H1 (cell line): ENCODE data around the gene IL2RA. TPM values are rescaled to one million over a fixed set of nuclear protein-coding genes. Genes with fewer than 3 reads are reported as not detected.

Experiments used
- CTCF ChIA-PET: fragments of 300-600 bp; sonication (Branson Sonifier 250); formaldehyde crosslinking; loops from one replicate; lab custom pipeline; 2021; ENCODE audit not compliant: partially characterized antibody; lab: Charles Lee
- POLR2A ChIA-PET: fragments of 300-600 bp; sonication (Branson Sonifier 250); formaldehyde crosslinking; loops from one replicate; lab custom pipeline; 2021; ENCODE audit warnings: inconsistent platforms; ENCODE audit not compliant: partially characterized antibody; lab: Charles Lee
- DNase-seq, 2 experiments: peaks; one replicate each; pipeline versions ENCODE4 v3.0.0 to v3.0.0-alpha.2; 2010 to 2022; ENCODE audit warnings: low spot score in 2 of 2, low read depth in 1 of 2, mixed read lengths in 1 of 2
- FAIRE-seq: peaks from 2 replicates; lab custom pipeline; 2011; peaks lifted over from hg19 to GRCh38; lab: Jason Lieb, UNC
- H2AFZ ChIP-seq: 2 replicates; pipeline ENCODE4 v1.8.1; 2012; ENCODE audit warnings: low read length, inconsistent platforms
- H2AK5ac ChIP-seq: 2 replicates; pipeline ENCODE4 v1.6.1; 2013; ENCODE audit warnings: low read depth, low read length
- H2BK120ac ChIP-seq: replicated peaks from 2 replicates; pipeline ENCODE3; 2013; ENCODE audit warnings: low read depth, low read length, inconsistent platforms
- H2BK12ac ChIP-seq: 2 replicates; pipeline ENCODE4 v1.6.1; 2013; ENCODE audit warnings: low read depth, low read length
- H2BK15ac ChIP-seq: 2 replicates; pipeline ENCODE4 v1.6.1; 2013; ENCODE audit warnings: low read length
- H2BK20ac ChIP-seq: 2 replicates; pipeline ENCODE4 v1.6.1; 2013; ENCODE audit warnings: low read length
- H2BK5ac ChIP-seq: 2 replicates; pipeline ENCODE4 v1.6.1; 2013; ENCODE audit warnings: low read depth, low read length
- H3K14ac ChIP-seq: 2 replicates; pipeline ENCODE4 v1.6.1; 2013; ENCODE audit warnings: inconsistent platforms; ENCODE audit not compliant: insufficient read length
- H3K18ac ChIP-seq: 2 replicates; pipeline ENCODE4 v1.6.1; 2013; ENCODE audit warnings: low read length; ENCODE audit errors: extremely low read depth
- H3K23ac ChIP-seq: 2 replicates; pipeline ENCODE4 v1.6.1; 2013; ENCODE audit warnings: inconsistent platforms; ENCODE audit not compliant: insufficient read length
- H3K23me2 ChIP-seq: 2 replicates; pipeline ENCODE4 v1.6.1; 2013; ENCODE audit warnings: low read depth, low read length
- H3K27ac ChIP-seq: 2 replicates; pipeline ENCODE4 v1.6.1; 2011; ENCODE audit warnings: low read depth, low read length, inconsistent platforms
- H3K27me3 ChIP-seq, 4 experiments: replicated peaks in 1 of 4; 1 replicate in 1 of 4; 2 replicates in 3 of 4; pipeline versions ENCODE4 v1.6.1 to v1.8.1; 2011 to 2013; ENCODE audit warnings: low read length in 3 of 4, mild to moderate bottlenecking in 3 of 4, inconsistent platforms in 2 of 4, mixed read lengths in 2 of 4, moderate library complexity in 1 of 4; ENCODE audit not compliant: control insufficient read depth in 3 of 4, insufficient read depth in 3 of 4; ENCODE audit errors: extremely low read depth in 1 of 4
- H3K36me3 ChIP-seq, 4 experiments: 2 replicates each; pipeline versions ENCODE4 v1.6.1 to v1.8.1; 2011 to 2013; ENCODE audit warnings: mild to moderate bottlenecking in 4 of 4, low read length in 3 of 4, moderate library complexity in 2 of 4, control low read depth in 1 of 4, inconsistent platforms in 1 of 4; ENCODE audit not compliant: insufficient read depth in 4 of 4, control insufficient read depth in 2 of 4
- H3K4ac ChIP-seq: replicated peaks from 2 replicates; pipeline ENCODE3; 2013; ENCODE audit warnings: low read length, low read depth, mixed read lengths, inconsistent platforms; ENCODE audit not compliant: insufficient read length
- H3K4me1 ChIP-seq, 4 experiments: replicated peaks in 1 of 4; 1 replicate in 1 of 4; 2 replicates in 3 of 4; pipeline versions ENCODE4 v1.6.1 to v1.8.1; 2011 to 2013; ENCODE audit warnings: low read length in 3 of 4, inconsistent platforms in 2 of 4, mixed read lengths in 1 of 4; ENCODE audit not compliant: insufficient read depth in 4 of 4, control insufficient read depth in 3 of 4
- H3K4me2 ChIP-seq, 2 experiments: 2 replicates each; pipeline versions ENCODE4 v1.6.1 to v1.8.1; 2011 to 2013; ENCODE audit warnings: low read depth in 2 of 2, low read length in 2 of 2, control low read depth in 1 of 2, inconsistent platforms in 1 of 2, mild to moderate bottlenecking in 1 of 2; ENCODE audit not compliant: insufficient read depth in 1 of 2
- H3K4me3 ChIP-seq, 4 experiments: fragments of 200-600, 300-600 bp in 1 of 4; sonication (generic), shearing (Covaris generic), sonication (Bioruptor Twin) in 1 of 4; 2 replicates each; pipeline versions ENCODE4 v1.5.1 to v1.8.1; 2011 to 2016; ENCODE audit warnings: low read length in 4 of 4, low read depth in 3 of 4, control low read depth in 2 of 4, inconsistent platforms in 2 of 4, mild to moderate bottlenecking in 2 of 4, mixed read lengths in 1 of 4, moderate library complexity in 1 of 4; ENCODE audit not compliant: insufficient read depth in 2 of 4; ENCODE audit errors: extremely low read depth in 1 of 4
- H3K56ac ChIP-seq: replicated peaks from 2 replicates; pipeline ENCODE3; 2013; ENCODE audit warnings: low read depth, mild to moderate bottlenecking, mixed read lengths, low read length, inconsistent platforms; ENCODE audit not compliant: insufficient read length
- H3K79me1 ChIP-seq: 2 replicates; pipeline ENCODE4 v1.6.1; 2013; ENCODE audit warnings: low read depth, low read length, control low read depth
- H3K79me2 ChIP-seq, 2 experiments: 2 replicates each; pipeline versions ENCODE4 v1.6.1 to v1.8.1; 2012 to 2013; ENCODE audit warnings: low read length in 2 of 2, mild to moderate bottlenecking in 2 of 2, inconsistent platforms in 1 of 2; ENCODE audit not compliant: insufficient read depth in 2 of 2, control insufficient read depth in 1 of 2
- H3K9ac ChIP-seq, 4 experiments: replicated peaks in 1 of 4; 1 replicate in 1 of 4; 2 replicates in 3 of 4; pipeline versions ENCODE4 v1.6.1 to v1.8.1; 2011 to 2013; ENCODE audit warnings: low read depth in 3 of 4, low read length in 3 of 4, control low read depth in 2 of 4, mild to moderate bottlenecking in 2 of 4, moderate library complexity in 2 of 4, inconsistent platforms in 1 of 4; ENCODE audit errors: extremely low read depth in 1 of 4
- H3K9me3 ChIP-seq, 2 experiments: 2 replicates each; pipeline versions ENCODE4 v1.6.1 to v1.8.1; 2012 to 2013; ENCODE audit warnings: mild to moderate bottlenecking in 2 of 2, moderate library complexity in 2 of 2, control low read depth in 1 of 2, inconsistent platforms in 1 of 2, low read depth in 1 of 2, low read length in 1 of 2, mixed read lengths in 1 of 2; ENCODE audit not compliant: insufficient read depth in 2 of 2
- H4K20me1 ChIP-seq, 2 experiments: replicated peaks in 1 of 2; 2 replicates each; pipeline versions ENCODE3 to v1.8.1; 2011 to 2013; ENCODE audit warnings: inconsistent platforms in 2 of 2, low read length in 2 of 2, mild to moderate bottlenecking in 1 of 2; ENCODE audit not compliant: insufficient read depth in 2 of 2, control insufficient read depth in 1 of 2
- H4K5ac ChIP-seq: 2 replicates; pipeline ENCODE4 v1.6.1; 2013; ENCODE audit warnings: low read length, low read depth, mixed read lengths, inconsistent platforms; ENCODE audit not compliant: insufficient read length
- H4K8ac ChIP-seq: 2 replicates; pipeline ENCODE4 v1.8.0; 2013; ENCODE audit warnings: mild to moderate bottlenecking, moderate library complexity, low read length, inconsistent platforms; ENCODE audit not compliant: insufficient read depth; ENCODE audit errors: extremely low read depth
- H4K91ac ChIP-seq: replicated peaks from 2 replicates; pipeline ENCODE3; 2013; ENCODE audit warnings: low read length, mixed read lengths, inconsistent platforms; ENCODE audit not compliant: insufficient read length
- CBX5 ChIP-seq: fragments of 300-800, 300-1000 bp; sonication (generic); IDR thresholded peaks from 2 replicates; pipeline ENCODE4 v1.7.1; 2016; ENCODE audit warnings: antibody characterized with exemption, low read length, low read depth
- EGR1 ChIP-seq: IDR thresholded peaks from 2 replicates; pipeline ENCODE4 v1.6.1; 2011; ENCODE audit warnings: low read depth, low read length, borderline replicate concordance
- FOSL1 ChIP-seq: IDR thresholded peaks from 2 replicates; pipeline ENCODE4 v1.6.1; 2011; ENCODE audit warnings: mild to moderate bottlenecking, low read depth, low read length, moderate library complexity; ENCODE audit not compliant: insufficient read depth
- NANOG ChIP-seq: IDR thresholded peaks from 2 replicates; pipeline ENCODE4 v1.6.1; 2011; ENCODE audit warnings: low read length, low read depth, mild to moderate bottlenecking, inconsistent platforms; ENCODE audit not compliant: insufficient read depth, poor library complexity, severe bottlenecking
- PHF8 ChIP-seq: fragments of 200-600 bp; sonication (generic); conservative IDR thresholded peaks from 2 replicates; pipeline ENCODE4 v1.7.1; 2012; ENCODE audit warnings: low read depth, mild to moderate bottlenecking, inconsistent platforms, low read length, moderate library complexity
- POU5F1 ChIP-seq: IDR thresholded peaks from 2 replicates; pipeline ENCODE4 v1.6.1; 2011; ENCODE audit warnings: low read depth, mild to moderate bottlenecking, low read length, moderate library complexity
- RAD21 ChIP-seq, 2 experiments: IDR thresholded peaks in 1 of 2; conservative IDR thresholded peaks in 1 of 2; 2 replicates each; pipeline ENCODE4 v1.6.1; 2011; ENCODE audit warnings: low read depth in 2 of 2, low read length in 2 of 2, improper control_type of control experiment in 1 of 2, inconsistent platforms in 1 of 2, mild to moderate bottlenecking in 1 of 2, moderate library complexity in 1 of 2
- SIN3A ChIP-seq, 2 experiments: IDR thresholded peaks in 1 of 2; conservative IDR thresholded peaks in 1 of 2; 2 replicates each; pipeline ENCODE4 v1.6.1; 2011 to 2012; ENCODE audit warnings: low read length in 2 of 2, improper control_type of control experiment in 1 of 2, low read depth in 1 of 2, mild to moderate bottlenecking in 1 of 2
- SP2 ChIP-seq: IDR thresholded peaks from 2 replicates; pipeline ENCODE4 v1.6.1; 2012; ENCODE audit warnings: mild to moderate bottlenecking, low read length, inconsistent platforms
- SUZ12 ChIP-seq: fragments of 200-600 bp; sonication (generic); IDR thresholded peaks from 2 replicates; pipeline ENCODE4 v1.6.1; 2012; ENCODE audit warnings: mild to moderate bottlenecking, inconsistent platforms, low read length, moderate library complexity, mixed read lengths
- TAF7 ChIP-seq: optimal IDR thresholded peaks from 2 replicates; pipeline ENCODE3; 2011; ENCODE audit warnings: low read depth, mild to moderate bottlenecking, inconsistent platforms, low read length, moderate library complexity, borderline replicate concordance
- WGBS, 2 experiments: shearing (Covaris generic) in 1 of 2; methylation state at CpG; one replicate each; pipeline versions ENCODE4 v1.1.6 to v1.1.7; 2013 to 2015; ENCODE audit warnings: low lambda C conversion rate in 2 of 2, mixed read lengths in 2 of 2, inconsistent platforms in 1 of 2, low coverage in 1 of 2, missing lambda C conversion rate in 1 of 2; ENCODE audit not compliant: insufficient replicate concordance in 2 of 2, insufficient coverage in 1 of 2, insufficient read length in 1 of 2; ENCODE audit errors: extremely low coverage in 1 of 2, missing lambda C conversion rate in 1 of 2; 5-methylcytosine and 5-hydroxymethylcytosine counted together
- polyA plus RNA-seq, 7 experiments: library from polyadenylated mRNA; depleted of rRNA in 3 of 7; stranded (reverse) in 5 of 7; unstranded in 2 of 7; fragments of >200 nt in 5 of 7; fragments of 200-250 nt in 2 of 7; gene quantifications; 1 replicate in 5 of 7; 2 replicates in 1 of 7; 4 replicates in 1 of 7; pipeline versions ENCODE4 v1.2.1 to v1.2.3, GENCODE V29; 2011 to 2013; ENCODE audit warnings: missing spikeins in 2 of 7, mixed read lengths in 2 of 7
- total RNA-seq: library from RNA; stranded (reverse); fragmentation: NEBNext Ultra II Directional; extraction: Animal tissue kit (Norgen Biotek cat#: 25700); gene quantifications from 2 replicates; pipeline ENCODE4 v1.2.1, GENCODE V29; 2021

IL2RA gene
- total and polyA plus RNA-seq, 2 of the 8 experiments (the other 6 are each of a cell fraction or from before 2014, with no cell fraction given): not detected

GRCh38 chr10:6098156-6098555 is 36.0 kb upstream of the IL2RA start:
- Histone ChIP-seq H3K4me2 (no peak overlapping the region), H2AFZ (no peak overlapping the region), H4K20me1 (peaks cover 7 to 13% of the 10 kb centered on the region in 2 experiments), H3K9ac (no peak overlapping the region), H2BK5ac (no peak overlapping the region), H3K4me3 (no peak overlapping the region), H3K56ac (no peak overlapping the region), H2BK20ac (no peak overlapping the region), H3K9me3 (no peaks in the 10 kb centered on the region), H4K5ac (no peak overlapping the region), H3K27me3 (no peaks in the 10 kb centered on the region), H3K4me1 (peaks cover 6 to 28% (median 17%) of the 10 kb centered on the region in 4 experiments), H3K14ac (no peak overlapping the region), H3K36me3 (peaks cover 0 to 24% (median 2%) of the 10 kb centered on the region in 4 experiments; a peak in 4 of 8 replicates), H3K18ac (no peak overlapping the region), H3K23me2 (no peaks in the 10 kb centered on the region), H3K27ac (no peak overlapping the region), H2BK12ac (no peak overlapping the region), H3K79me1 (peaks cover 5% of the 10 kb centered on the region), H3K79me2 (peaks cover 12 to 83% of the 10 kb centered on the region in 2 experiments), H2BK15ac (no peak overlapping the region), H2BK120ac (no peak overlapping the region), H3K23ac (no peak overlapping the region), H4K91ac (no peak overlapping the region), H3K4ac (no peak overlapping the region), H4K8ac (no peak overlapping the region), H2AK5ac (no peak overlapping the region)
- no peak for FAIRE-seq
- DNase-seq: no peak
- POLR2A ChIA-PET: interaction anchor here (1.5 kb wide), 1 partner anchor 9 kb away, joined by 4 read pairs; no protein-coding TSS in a partner anchor
- 82% methylated on average over 7 of the region's 7 CpGs; no CpG with 5 or more reads in 1 of the 2 experiments for WGBS, 2 experiments
- CTCF ChIA-PET: interaction anchor here (0.9 to 4.1 kb wide), 3 partner anchors 9 to 303 kb away, joined by 3 to 21 read pairs (median 3); no protein-coding TSS in a partner anchor
- TF ChIP-seq POU5F1 (no peak), TAF7 (no peak), SP2 (no peak), FOSL1 (no peak), SIN3A (conservative IDR thresholded peaks at IDR 0.05 in 1 of 2, IDR thresholded peaks at IDR 0.05 in 1 of 2; ENCODE audit: low read depth in 1 of 2, low read length in 2 of 2) (no peak), CBX5 (no peak), NANOG (no peak), SUZ12 (no peak), EGR1 (no peak), PHF8 (no peak), RAD21 (IDR thresholded peaks at IDR 0.05 in 1 of 2, conservative IDR thresholded peaks at IDR 0.05 in 1 of 2; ENCODE audit: low read depth in 2 of 2, low read length in 2 of 2) (no peak)
